HCT116 (cell line): Measurements from ENCODE around the gene TRPM6. TPM values are rescaled to one million over a fixed set of nuclear protein-coding genes. Genes with fewer than 3 reads are reported as not detected.

ENCODE experiments used
- ATAC-seq: fragments of 200-7000 bp; cut with Tn5 transposase; 2 replicates; pipeline ENCODE4 v1.9.1; 2020; ENCODE audit warnings: mild to moderate bottlenecking, moderate library complexity
- BruUV-seq: library from RNA; stranded (reverse); fragments of 400-500 nt; replicated peaks from 2 replicates; lab custom pipeline; 2021; lab: Mats Ljungman, UMichigan
- CTCF ChIA-PET: fragments of 300-600 bp; sonication (Branson Sonifier 250); formaldehyde crosslinking; loops from one replicate; lab custom pipeline; 2021; ENCODE audit warnings: antibody characterized with exemption; lab: Charles Lee
- POLR2A ChIA-PET: fragments of 300-600, 350-600 bp; sonication (Branson Sonifier 250); formaldehyde crosslinking; loops from one replicate; lab custom pipeline; 2021; ENCODE audit warnings: antibody characterized with exemption; lab: Charles Lee
- RAD21 ChIA-PET, 2 experiments: fragments of 300-600 bp; sonication (Branson Sonifier 250); formaldehyde crosslinking; loops; one replicate each; lab custom pipeline; 2023; ENCODE audit warnings: low total read pairs in 2 of 2; ENCODE audit not compliant: uncharacterized antibody in 2 of 2, unreplicated experiment in 2 of 2, low non-redundant PET in 1 of 2; lab: Charles Lee
- DNase-seq: peaks from one replicate; pipeline ENCODE4 v3.0.0-alpha.2; 2010; ENCODE audit warnings: low read depth, low spot score
- H2AFZ ChIP-seq: fragments of 200-600 bp; shearing (Covaris generic), sonication (generic); 2 replicates; pipeline ENCODE4 v1.6.1; 2017; ENCODE audit warnings: low read depth, mixed run types, mixed read lengths, antibody characterized with exemption, low read length; ENCODE audit not compliant: poor library complexity, severe bottlenecking
- H3K27ac ChIP-seq: 2 replicates; pipeline ENCODE4 v1.5.1; 2012; ENCODE audit warnings: low read depth, low read length
- H3K27me3 ChIP-seq: fragments of 200-600 bp; sonication (generic); 2 replicates; pipeline ENCODE4 v1.6.1; 2016; ENCODE audit warnings: mixed run types, low read length, mixed read lengths; ENCODE audit not compliant: insufficient read depth
- H3K36me3 ChIP-seq, 2 experiments: fragments of 200-500 bp in 1 of 2; fragments of 200-600 bp in 1 of 2; sonication (Bioruptor generic) in 1 of 2; sonication (generic) in 1 of 2; 2 replicates each; pipeline versions ENCODE4 v1.5.1 to v1.6.1; 2014 to 2016; ENCODE audit warnings: low read length in 2 of 2, inconsistent platforms in 1 of 2, mixed read lengths in 1 of 2, mixed run types in 1 of 2; ENCODE audit not compliant: insufficient read depth in 2 of 2, control insufficient read depth in 1 of 2
- H3K4me1 ChIP-seq, 2 experiments: fragments of 200-600 bp in 1 of 2; sonication (generic) in 1 of 2; 2 replicates each; pipeline versions ENCODE4 v1.5.1 to v1.6.1; 2012 to 2017; ENCODE audit warnings: low read length in 2 of 2, inconsistent platforms in 1 of 2, mild to moderate bottlenecking in 1 of 2, mixed read lengths in 1 of 2, mixed run types in 1 of 2, moderate library complexity in 1 of 2; ENCODE audit not compliant: insufficient read depth in 2 of 2, control insufficient read depth in 1 of 2
- H3K4me2 ChIP-seq: fragments of 200-600 bp; sonication (generic); 2 replicates; pipeline ENCODE4 v1.6.1; 2017; ENCODE audit warnings: mixed run types, low read length, mixed read lengths
- H3K4me3 ChIP-seq, 2 experiments: fragments of 200-600 bp in 1 of 2; sonication (generic) in 1 of 2; replicated peaks in 1 of 2; 2 replicates each; pipeline ENCODE4 v1.5.1; 2011 to 2016; ENCODE audit warnings: low read length in 2 of 2, control low read depth in 1 of 2, low read depth in 1 of 2, mild to moderate bottlenecking in 1 of 2, mixed read lengths in 1 of 2, mixed run types in 1 of 2
- H3K79me2 ChIP-seq: fragments of 200-600 bp; sonication (generic); 2 replicates; pipeline ENCODE4 v1.6.1; 2017; ENCODE audit warnings: mild to moderate bottlenecking, mixed run types, low read length, moderate library complexity, mixed read lengths; ENCODE audit not compliant: insufficient read depth
- H3K9ac ChIP-seq: fragments of 200-600 bp; sonication (generic); 2 replicates; pipeline ENCODE4 v1.6.1; 2016; ENCODE audit warnings: low read length, mixed read lengths
- H3K9me2 ChIP-seq: fragments of 200-600 bp; sonication (generic), shearing (Covaris generic); 2 replicates; pipeline ENCODE4 v1.6.1; 2017; ENCODE audit warnings: mixed run types, mild to moderate bottlenecking, moderate library complexity; ENCODE audit not compliant: insufficient read depth
- H3K9me3 ChIP-seq, 2 experiments: fragments of 200-500 bp in 1 of 2; fragments of 200-600 bp in 1 of 2; sonication (Bioruptor generic) in 1 of 2; sonication (generic) in 1 of 2; 2 replicates each; pipeline ENCODE4 v1.6.1; 2014 to 2017; ENCODE audit warnings: low read length in 2 of 2, mixed read lengths in 2 of 2, inconsistent platforms in 1 of 2, low read depth in 1 of 2, mild to moderate bottlenecking in 1 of 2, mixed run types in 1 of 2, moderate library complexity in 1 of 2; ENCODE audit not compliant: control insufficient read depth in 1 of 2, insufficient read depth in 1 of 2
- H4K20me1 ChIP-seq: fragments of 200-600 bp; sonication (generic), shearing (Covaris generic); 2 replicates; pipeline ENCODE4 v1.6.1; 2017; ENCODE audit warnings: mixed run types, mild to moderate bottlenecking, moderate library complexity; ENCODE audit not compliant: insufficient read depth
- CTCF ChIP-seq, 3 experiments: fragments of 200-600 bp in 1 of 3; sonication (generic) in 1 of 3; IDR thresholded peaks in 2 of 3; conservative IDR thresholded peaks in 1 of 3; 2 replicates each; pipeline ENCODE4 v1.5.1; 2012 to 2017; ENCODE audit warnings: low read depth in 2 of 3, low read length in 2 of 3, antibody characterized with exemption in 1 of 3, borderline replicate concordance in 1 of 3, control low read depth in 1 of 3, mild to moderate bottlenecking in 1 of 3, mixed read lengths in 1 of 3, mixed run types in 1 of 3, moderate library complexity in 1 of 3; ENCODE audit not compliant: insufficient read depth in 1 of 3
- EZH2 ChIP-seq: fragments of 200-600 bp; sonication (generic); IDR thresholded peaks from 2 replicates; pipeline ENCODE4 v1.6.1; 2017; ENCODE audit warnings: antibody characterized with exemption, mixed run types
- FOSL1 ChIP-seq: IDR thresholded peaks from 2 replicates; pipeline ENCODE4 v1.6.1; 2012; ENCODE audit warnings: low read depth
- JUND ChIP-seq: IDR thresholded peaks from 2 replicates; pipeline ENCODE4 v1.6.1; 2012
- MAX ChIP-seq: IDR thresholded peaks from 2 replicates; pipeline ENCODE4 v1.6.1; 2012
- RAD21 ChIP-seq: IDR thresholded peaks from 2 replicates; pipeline ENCODE4 v1.6.1; 2012; ENCODE audit warnings: low read depth, mild to moderate bottlenecking
- REST ChIP-seq: IDR thresholded peaks from 2 replicates; pipeline ENCODE4 v1.6.1; 2012; ENCODE audit warnings: low read depth
- SIN3A ChIP-seq: IDR thresholded peaks from 2 replicates; pipeline ENCODE4 v1.6.1; 2012; ENCODE audit warnings: low read depth
- SRF ChIP-seq: IDR thresholded peaks from 2 replicates; pipeline ENCODE4 v1.6.1; 2012; ENCODE audit warnings: low read depth
- TCF7L2 ChIP-seq: IDR thresholded peaks from 2 replicates; pipeline ENCODE4 v1.7.0; 2011; ENCODE audit warnings: borderline replicate concordance, inconsistent platforms; ENCODE audit not compliant: insufficient read depth, insufficient read length; ENCODE audit errors: extremely low read depth
- YY1 ChIP-seq: IDR thresholded peaks from 2 replicates; pipeline ENCODE4 v1.6.1; 2011; ENCODE audit warnings: low read length, low read depth, moderate library complexity, mild to moderate bottlenecking; ENCODE audit not compliant: insufficient replicate concordance; ENCODE audit errors: extremely low read depth
- ZBTB33 ChIP-seq: IDR thresholded peaks from 2 replicates; pipeline ENCODE4 v1.6.1; 2011; ENCODE audit warnings: mild to moderate bottlenecking, low read length, moderate library complexity; ENCODE audit not compliant: insufficient replicate concordance; ENCODE audit errors: extremely low read depth
- ZNF274 ChIP-seq: fragments of 200-500 bp; sonication (Bioruptor generic); IDR thresholded peaks from 2 replicates; pipeline ENCODE4 v1.6.1; 2014; ENCODE audit warnings: mild to moderate bottlenecking, low read depth, low read length, inconsistent platforms
- intact Hi-C: fragments of 100-400 bp; cut with micrococcal nuclease; formaldehyde crosslinking; loops from 2 replicates; pipeline ENCODE4 v1.10.0; 2022
- total RNA-seq: library from RNA; stranded (reverse); gene quantifications from one replicate; pipeline ENCODE4 v1.2.1, GENCODE V29; 2021; ENCODE audit not compliant: unreplicated experiment

Gene TRPM6
- total RNA-seq, 1 experiment from 2014 or later: 0.44 TPM

GRCh38 chr9:74875656-74876055 is 12.1 kb downstream of the TRPM6 start:
- no peak for ATAC-seq
- no peak for TF ChIP-seq ZBTB33
- TF ChIP-seq SRF: no peak
- no peak for TF ChIP-seq RAD21
- TF ChIP-seq REST: no peak
- no peak for TF ChIP-seq ZNF274
- no peak for TF ChIP-seq EZH2
- no peak for TF ChIP-seq SIN3A
- no peak for TF ChIP-seq YY1
- no peak for TF ChIP-seq MAX
- TF ChIP-seq CTCF (IDR thresholded peaks at IDR 0.05 in 2 of 3, conservative IDR thresholded peaks at IDR 0.05 in 1 of 3; ENCODE audit: borderline replicate concordance in 1 of 3, insufficient read depth in 1 of 3, low read depth in 2 of 3, low read length in 2 of 3): no peak
- TF ChIP-seq JUND: no peak
- no peak for TF ChIP-seq FOSL1
- TF ChIP-seq TCF7L2: no peak
- TF ChIP-seq, all 23 proteins: peak for 0
- no TSS peak for BruUV-seq
- peaks cover 0 to 4% of the 10 kb centered on the region in 2 experiments; a peak in 1 of 4 replicates for H3K9me3 ChIP-seq
- no peaks in the 10 kb centered on the region for H4K20me1 ChIP-seq
- no peaks in the 10 kb centered on the region for H3K79me2 ChIP-seq
- no peaks in the 10 kb centered on the region for H3K9me2 ChIP-seq
- no peaks in the 10 kb centered on the region for H3K36me3 ChIP-seq
- no peaks in the 10 kb centered on the region for H3K4me1 ChIP-seq
- CTCF ChIA-PET: no interaction called here
- H2AFZ ChIP-seq: no peak overlapping the region
- no peaks in the 10 kb centered on the region for H3K27me3 ChIP-seq
- H3K4me3 ChIP-seq: no peak overlapping the region
- no peak for DNase-seq
- POLR2A ChIA-PET: no interaction called here
- RAD21 ChIA-PET: no interaction called here
- intact Hi-C loops: no loop called here
- no peak overlapping the region for H3K9ac ChIP-seq
- no peak overlapping the region for H3K4me2 ChIP-seq
- no peak overlapping the region for H3K27ac ChIP-seq
